ENCODE results near the gene APBA2.
A peak's percentile ranks its signal among the peaks of the same experiment; 100 is the strongest.

The APBA2 gene

GRCh38 chr15:29091666-29092065 lies 205.9 kb downstream of the APBA2 start:
- Histone ChIP-seq H3K36me3 (ENCODE audit: low read depth) (no peaks in the 10 kb centered on the region), H3K27me3 (ENCODE audit: insufficient read depth, poor library complexity, severe bottlenecking) (no peaks in the 10 kb centered on the region), H3K27ac (ENCODE audit: poor library complexity, severe bottlenecking) (no peak overlapping the region), H3K4me3 (ENCODE audit: severe bottlenecking) (no peak overlapping the region), H3K4me1 (ENCODE audit: insufficient read depth, poor library complexity, severe bottlenecking) (no peaks in the 10 kb centered on the region), H3K9me3 (ENCODE audit: severe bottlenecking) (no peaks in the 10 kb centered on the region)
- ATAC-seq (ENCODE audit: low read depth) (no peak), DNase-seq (ENCODE audit: low spot score) (peak; percentile 51)
- no peak for TF ChIP-seq CTCF (IDR thresholded peaks at IDR 0.05; ENCODE audit: poor library complexity, severe bottlenecking)

- Histone ChIP-seq H3K36me3 (ENCODE audit: low read depth) (no peaks in the 10 kb centered on the region), H3K4me1 (ENCODE audit: insufficient read depth, poor library complexity, severe bottlenecking) (no peaks in the 10 kb centered on the region), H3K27me3 (ENCODE audit: insufficient read depth, poor library complexity, severe bottlenecking) (no peaks in the 10 kb centered on the region), H3K4me3 (ENCODE audit: severe bottlenecking) (no peak overlapping the region), H3K27ac (ENCODE audit: poor library complexity, severe bottlenecking) (no peak overlapping the region), H3K9me3 (ENCODE audit: severe bottlenecking) (no peaks in the 10 kb centered on the region)
- no peak for ATAC-seq (ENCODE audit: low read depth)
- TF ChIP-seq CTCF (IDR thresholded peaks at IDR 0.05; ENCODE audit: poor library complexity, severe bottlenecking), result no peak
- peak; percentile 55 for DNase-seq (ENCODE audit: low spot score)
Observed at GRCh38 chr15:29092376-29093064, 206.7 kb downstream of the APBA2 start.

GRCh38 chr15:29093065-29093435 lies 207.3 kb downstream of the APBA2 start:
- Histone ChIP-seq H3K27ac (ENCODE audit: poor library complexity, severe bottlenecking) (no peak overlapping the region), H3K27me3 (ENCODE audit: insufficient read depth, poor library complexity, severe bottlenecking) (no peaks in the 10 kb centered on the region), H3K36me3 (ENCODE audit: low read depth) (no peaks in the 10 kb centered on the region), H3K9me3 (ENCODE audit: severe bottlenecking) (no peaks in the 10 kb centered on the region), H3K4me1 (ENCODE audit: insufficient read depth, poor library complexity, severe bottlenecking) (no peaks in the 10 kb centered on the region), H3K4me3 (ENCODE audit: severe bottlenecking) (no peak overlapping the region)
- no peak for TF ChIP-seq CTCF (IDR thresholded peaks at IDR 0.05; ENCODE audit: poor library complexity, severe bottlenecking)
- ATAC-seq (ENCODE audit: low read depth) (no peak), DNase-seq (ENCODE audit: low spot score) (peak; percentile 63)

- Histone ChIP-seq H3K9me3 (ENCODE audit: severe bottlenecking) (no peaks in the 10 kb centered on the region), H3K27ac (ENCODE audit: poor library complexity, severe bottlenecking) (no peak overlapping the region), H3K4me3 (ENCODE audit: severe bottlenecking) (no peak overlapping the region), H3K4me1 (ENCODE audit: insufficient read depth, poor library complexity, severe bottlenecking) (no peaks in the 10 kb centered on the region), H3K27me3 (ENCODE audit: insufficient read depth, poor library complexity, severe bottlenecking) (no peaks in the 10 kb centered on the region), H3K36me3 (ENCODE audit: low read depth) (no peaks in the 10 kb centered on the region)
- ATAC-seq (ENCODE audit: low read depth) (0 out of 3 replicates have a peak, but pooled peaks have one; percentile 5), DNase-seq (ENCODE audit: low spot score) (peak; percentile 66)
- TF ChIP-seq CTCF (IDR thresholded peaks at IDR 0.05; ENCODE audit: poor library complexity, severe bottlenecking), result no peak
Observed at GRCh38 chr15:29093696-29094343, 208.0 kb downstream of the APBA2 start.

GRCh38 chr15:29094711-29095110 lies 208.9 kb downstream of the APBA2 start:
- H3K27me3 ChIP-seq (ENCODE audit: insufficient read depth, poor library complexity, severe bottlenecking), result no peaks in the 10 kb centered on the region
- no peak overlapping the region for H3K4me3 ChIP-seq (ENCODE audit: severe bottlenecking)
- no peaks in the 10 kb centered on the region for H3K36me3 ChIP-seq (ENCODE audit: low read depth)
- ATAC-seq (ENCODE audit: low read depth) (peak; percentile 12; the same call in 1 of the 3 replicates), DNase-seq (ENCODE audit: low spot score) (peak; percentile 37)
- no peak for TF ChIP-seq CTCF (IDR thresholded peaks at IDR 0.05; ENCODE audit: poor library complexity, severe bottlenecking)
- H3K4me1 ChIP-seq (ENCODE audit: insufficient read depth, poor library complexity, severe bottlenecking), result no peaks in the 10 kb centered on the region
- no peaks in the 10 kb centered on the region for H3K9me3 ChIP-seq (ENCODE audit: severe bottlenecking)
- H3K27ac ChIP-seq (ENCODE audit: poor library complexity, severe bottlenecking), result no peak overlapping the region
